ENCODE data around the gene SUB1.

DNA sequence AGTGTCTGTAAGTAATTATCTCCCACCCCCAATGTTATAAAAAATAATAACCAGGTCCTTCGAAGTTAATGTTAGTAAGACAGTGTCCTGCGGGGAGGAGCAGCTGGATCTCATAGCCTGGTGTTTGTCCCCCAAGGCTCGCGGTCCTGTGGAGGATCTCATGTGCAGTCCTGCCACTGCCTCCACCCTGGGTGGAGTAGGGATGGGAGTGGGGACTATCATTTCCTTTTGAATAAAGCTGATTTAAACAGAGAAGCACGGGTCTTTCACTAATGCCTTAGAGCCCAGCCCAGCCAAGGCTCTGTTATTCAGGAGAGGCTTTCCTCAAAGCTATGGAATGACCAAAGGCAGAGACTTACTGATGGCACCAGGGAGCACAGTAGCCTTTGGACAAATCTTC lies 40.2 kb downstream of the SUB1 start:
- TF ChIP-seq, protein P1, sequence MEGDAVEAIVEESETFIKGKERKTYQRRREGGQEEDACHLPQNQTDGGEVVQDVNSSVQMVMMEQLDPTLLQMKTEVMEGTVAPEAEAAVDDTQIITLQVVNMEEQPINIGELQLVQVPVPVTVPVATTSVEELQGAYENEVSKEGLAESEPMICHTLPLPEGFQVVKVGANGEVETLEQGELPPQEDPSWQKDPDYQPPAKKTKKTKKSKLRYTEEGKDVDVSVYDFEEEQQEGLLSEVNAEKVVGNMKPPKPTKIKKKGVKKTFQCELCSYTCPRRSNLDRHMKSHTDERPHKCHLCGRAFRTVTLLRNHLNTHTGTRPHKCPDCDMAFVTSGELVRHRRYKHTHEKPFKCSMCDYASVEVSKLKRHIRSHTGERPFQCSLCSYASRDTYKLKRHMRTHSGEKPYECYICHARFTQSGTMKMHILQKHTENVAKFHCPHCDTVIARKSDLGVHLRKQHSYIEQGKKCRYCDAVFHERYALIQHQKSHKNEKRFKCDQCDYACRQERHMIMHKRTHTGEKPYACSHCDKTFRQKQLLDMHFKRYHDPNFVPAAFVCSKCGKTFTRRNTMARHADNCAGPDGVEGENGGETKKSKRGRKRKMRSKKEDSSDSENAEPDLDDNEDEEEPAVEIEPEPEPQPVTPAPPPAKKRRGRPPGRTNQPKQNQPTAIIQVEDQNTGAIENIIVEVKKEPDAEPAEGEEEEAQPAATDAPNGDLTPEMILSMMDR (conservative IDR thresholded peaks at IDR 0.05 in 1 of 2, IDR thresholded peaks at IDR 0.05 in 1 of 2; ENCODE audit: low read depth in 1 of 2, low read length in 2 of 2): no peak
- no peak for TF ChIP-seq EZH2 (IDR thresholded peaks at IDR 0.05; ENCODE audit: low read length, missing control alignments)

Data from fibroblast of lung (primary cell).